ENCODE measurements around the gene FAM240A. TPM values are rescaled to one million over a fixed set of nuclear protein-coding genes. Genes with fewer than 3 reads are reported as not detected.
A peak's percentile ranks its signal among the peaks of the same experiment; 100 is the strongest.

Gene FAM240A
- total RNA-seq, 4 donors from 2014 or later = not detected

DNA sequence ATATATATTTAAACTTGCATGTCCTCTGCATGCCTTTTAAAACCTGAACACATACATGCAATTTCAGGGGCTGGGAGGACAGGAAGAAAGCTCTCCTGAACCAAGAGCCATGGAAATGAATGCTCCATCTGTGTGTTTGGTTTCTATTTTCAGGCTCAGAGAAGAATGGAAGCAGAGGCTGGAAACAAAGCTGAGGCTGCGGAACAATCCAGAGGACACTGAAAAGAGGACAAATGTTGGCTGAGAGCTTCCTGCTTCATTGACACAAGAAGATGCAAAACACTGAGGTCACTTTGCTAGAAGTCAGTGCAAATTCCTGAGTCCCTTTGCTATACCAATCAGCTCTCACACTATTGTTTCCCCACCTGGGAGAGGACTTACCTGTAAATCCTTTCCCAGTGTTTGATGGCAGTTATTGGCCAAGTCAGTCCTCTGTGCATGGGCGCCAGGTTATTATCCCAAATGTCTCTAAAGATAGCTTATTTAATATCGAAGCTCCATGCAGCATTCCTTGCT is 12.7 kb downstream of the FAM240A start:
- Histone ChIP-seq H3K9me3 (no peaks in the 10 kb centered on the region), H3K27me3 (peaks cover 3% of the 10 kb centered on the region), H3K4me1 (peaks cover 7 to 46% (median 18%) of the 10 kb centered on the region in 4 donors), H3K27ac (no peak overlapping the region), H3K4me3 (no peak overlapping the region), H3K36me3 (no peaks in the 10 kb centered on the region)
- in situ Hi-C loops (cut with MboI; ENCODE audit: low pct_ligation_motif_present in 1 of 4, low pct_unique_long_range_greater_than_20kb in 1 of 4, low sequenced_read_pairs in 3 of 4) = loop anchor here in 1 of 4 donors (5.0 kb wide), 1 partner anchor 138 kb away; no protein-coding TSS in a partner anchor
- intact Hi-C loops (cut with DNase I; ENCODE audit: low total_unique reads) = no loop called here
- no peak for TF ChIP-seq EP300 (IDR thresholded peaks at IDR 0.05; ENCODE audit: low read depth)
- TF ChIP-seq POLR2AphosphoS5 (IDR thresholded peaks at IDR 0.05) = no peak
- TF ChIP-seq, protein P1, sequence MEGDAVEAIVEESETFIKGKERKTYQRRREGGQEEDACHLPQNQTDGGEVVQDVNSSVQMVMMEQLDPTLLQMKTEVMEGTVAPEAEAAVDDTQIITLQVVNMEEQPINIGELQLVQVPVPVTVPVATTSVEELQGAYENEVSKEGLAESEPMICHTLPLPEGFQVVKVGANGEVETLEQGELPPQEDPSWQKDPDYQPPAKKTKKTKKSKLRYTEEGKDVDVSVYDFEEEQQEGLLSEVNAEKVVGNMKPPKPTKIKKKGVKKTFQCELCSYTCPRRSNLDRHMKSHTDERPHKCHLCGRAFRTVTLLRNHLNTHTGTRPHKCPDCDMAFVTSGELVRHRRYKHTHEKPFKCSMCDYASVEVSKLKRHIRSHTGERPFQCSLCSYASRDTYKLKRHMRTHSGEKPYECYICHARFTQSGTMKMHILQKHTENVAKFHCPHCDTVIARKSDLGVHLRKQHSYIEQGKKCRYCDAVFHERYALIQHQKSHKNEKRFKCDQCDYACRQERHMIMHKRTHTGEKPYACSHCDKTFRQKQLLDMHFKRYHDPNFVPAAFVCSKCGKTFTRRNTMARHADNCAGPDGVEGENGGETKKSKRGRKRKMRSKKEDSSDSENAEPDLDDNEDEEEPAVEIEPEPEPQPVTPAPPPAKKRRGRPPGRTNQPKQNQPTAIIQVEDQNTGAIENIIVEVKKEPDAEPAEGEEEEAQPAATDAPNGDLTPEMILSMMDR (IDR thresholded peaks at IDR 0.05) = no peak
- TF ChIP-seq POLR2A (IDR thresholded peaks at IDR 0.05) = no peak
- DNase-seq = no peak
- 69 to 85% methylated on average over 3 of the region's 3 CpGs for WGBS, 2 donors (ENCODE audit: low coverage in 1 of 2)

DNA sequence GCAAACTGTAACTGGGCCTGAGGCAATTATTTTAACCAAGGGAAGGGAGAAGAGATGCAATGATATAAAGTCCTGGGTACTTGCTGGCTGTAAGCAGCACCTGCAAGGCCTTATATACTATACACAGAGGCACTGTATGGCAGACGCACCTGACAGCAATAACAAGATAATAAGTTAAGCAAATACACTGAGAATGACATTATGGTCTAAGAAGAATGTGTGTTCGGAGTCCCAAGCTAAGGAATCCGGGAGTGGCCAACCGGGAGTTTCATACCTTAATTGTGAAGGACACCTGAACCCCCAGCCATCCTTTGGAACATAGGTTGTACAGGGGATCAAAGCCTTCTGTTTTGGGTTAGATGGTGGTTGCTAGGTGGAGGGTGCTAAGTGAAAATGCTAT is 13.7 kb downstream of the FAM240A start:
- Histone ChIP-seq H3K27ac (peak overlapping the region in 2 of 4 donors; percentile 35 to 43), H3K4me3 (no peak overlapping the region), H3K36me3 (no peaks in the 10 kb centered on the region), H3K27me3 (peaks cover 3% of the 10 kb centered on the region), H3K9me3 (no peaks in the 10 kb centered on the region), H3K4me1 (peaks cover 7 to 51% (median 19%) of the 10 kb centered on the region in 4 donors)
- TF ChIP-seq POLR2AphosphoS5 (IDR thresholded peaks at IDR 0.05) (no peak), EP300 (IDR thresholded peaks at IDR 0.05; ENCODE audit: low read depth) (no peak), POLR2A (IDR thresholded peaks at IDR 0.05) (no peak)
- TF ChIP-seq, protein P1 (IDR thresholded peaks at IDR 0.05) = no peak
- WGBS, 2 donors (ENCODE audit: low coverage in 1 of 2) = 69 to 79% methylated on average over 2 to 4 of the region's 4 CpGs
- in situ Hi-C loops (cut with MboI; ENCODE audit: low pct_ligation_motif_present in 1 of 4, low pct_unique_long_range_greater_than_20kb in 1 of 4, low sequenced_read_pairs in 3 of 4) (loop anchor here in 1 of 4 donors (5.0 kb wide), 1 partner anchor 139 kb away; no protein-coding TSS in a partner anchor), intact Hi-C loops (cut with DNase I; ENCODE audit: low total_unique reads) (no loop called here)
- DNase-seq = peak; percentile 29

DNA sequence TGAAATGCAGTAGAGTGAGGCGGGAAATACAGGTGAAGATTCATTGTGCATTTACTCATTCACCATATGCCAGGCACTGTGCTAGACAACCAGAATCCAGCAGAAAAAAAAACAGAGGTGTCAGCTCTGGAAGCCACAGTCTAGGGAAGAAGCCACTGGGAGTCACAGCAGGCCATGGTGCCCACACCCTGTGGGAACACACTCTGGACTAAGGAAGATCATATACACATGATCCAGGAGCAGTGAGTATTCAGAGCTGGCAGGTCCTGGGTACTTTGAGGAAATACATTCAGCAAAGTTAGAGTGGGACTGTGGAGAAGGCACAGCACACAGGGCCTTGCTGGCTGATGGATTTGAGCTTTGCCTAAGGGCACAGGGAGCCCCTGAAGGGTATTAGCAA is 14.8 kb downstream of the FAM240A start:
- H3K9me3 ChIP-seq = no peaks in the 10 kb centered on the region
- H3K27ac ChIP-seq = no peak overlapping the region
- TF ChIP-seq, protein P1 (IDR thresholded peaks at IDR 0.05) = no peak
- no peak for TF ChIP-seq POLR2AphosphoS5 (IDR thresholded peaks at IDR 0.05)
- no peak for TF ChIP-seq EP300 (IDR thresholded peaks at IDR 0.05; ENCODE audit: low read depth)
- no peak for TF ChIP-seq POLR2A (IDR thresholded peaks at IDR 0.05)
- no peaks in the 10 kb centered on the region for H3K36me3 ChIP-seq
- no peak for DNase-seq
- WGBS, 2 donors (ENCODE audit: low coverage in 1 of 2) = 100% methylated on average over 1 of the region's 1 CpG; no CpG with 5 or more reads in 1 of the 2 donors
- peaks cover 3% of the 10 kb centered on the region for H3K27me3 ChIP-seq
- intact Hi-C loops (cut with DNase I; ENCODE audit: low total_unique reads) = no loop called here
- in situ Hi-C loops (cut with MboI; ENCODE audit: low pct_ligation_motif_present in 1 of 4, low pct_unique_long_range_greater_than_20kb in 1 of 4, low sequenced_read_pairs in 3 of 4) = loop anchor here in 1 of 4 donors (5.0 kb wide), 1 partner anchor 140 kb away; no protein-coding TSS in a partner anchor
- H3K4me1 ChIP-seq = peaks cover 7 to 51% (median 19%) of the 10 kb centered on the region in 4 donors
- H3K4me3 ChIP-seq = no peak overlapping the region

DNA sequence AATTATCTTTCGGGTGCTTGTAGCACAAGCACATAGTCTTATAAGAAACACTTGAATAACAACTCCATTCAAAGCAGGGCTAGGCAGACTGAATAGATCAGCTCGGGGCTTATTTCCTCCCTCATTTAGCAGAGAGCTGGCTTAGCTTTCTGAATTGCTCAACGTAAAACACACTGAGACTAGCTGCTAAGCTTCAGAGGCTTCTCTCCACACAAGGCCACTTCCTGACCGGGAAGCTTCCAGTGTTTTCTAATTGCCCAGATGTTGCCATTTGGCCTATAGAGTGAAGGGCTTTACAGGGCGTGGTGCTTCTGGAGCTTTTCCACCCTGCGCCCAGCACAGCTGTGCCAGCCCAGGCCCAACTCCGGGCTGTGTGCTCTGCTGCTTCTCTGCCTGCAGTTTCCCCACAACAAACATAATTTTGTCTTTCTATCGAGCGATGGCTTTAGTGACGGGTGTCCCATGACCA is 16.6 kb downstream of the FAM240A start:
- in situ Hi-C loops (cut with MboI; ENCODE audit: low pct_ligation_motif_present in 1 of 4, low pct_unique_long_range_greater_than_20kb in 1 of 4, low sequenced_read_pairs in 3 of 4) = loop anchor here in 1 of 4 donors (5.0 kb wide), 1 partner anchor 142 kb away; no protein-coding TSS in a partner anchor
- WGBS, 2 donors (ENCODE audit: low coverage in 1 of 2) = 49 to 58% methylated on average over 7 to 10 of the region's 10 CpGs
- intact Hi-C loops (cut with DNase I; ENCODE audit: low total_unique reads) = no loop called here
- Histone ChIP-seq H3K4me1 (peaks cover 7 to 51% (median 19%) of the 10 kb centered on the region in 4 donors), H3K9me3 (no peaks in the 10 kb centered on the region), H3K4me3 (no peak overlapping the region), H3K27me3 (no peaks in the 10 kb centered on the region), H3K36me3 (no peaks in the 10 kb centered on the region), H3K27ac (peak overlapping the region; percentile 61 to 78 (median 72))
- DNase-seq = peak; percentile 26
- TF ChIP-seq POLR2AphosphoS5 (IDR thresholded peaks at IDR 0.05) (no peak), EP300 (IDR thresholded peaks at IDR 0.05; ENCODE audit: low read depth) (no peak), POLR2A (IDR thresholded peaks at IDR 0.05) (no peak)
- TF ChIP-seq, protein P1 (IDR thresholded peaks at IDR 0.05) = no peak

Data from transverse colon (tissue), 4 donors.